CD4-positive, alpha-beta T cell treated with Interleukin-6 at 100 ng/mL for 8 hours (primary cell): ENCODE results near the gene PITPNM2.
"Not testable (repeated sequence)": the region's sequence is repeated elsewhere in the genome, so short reads cannot be mapped to it uniquely, and the experiment has no call there.

ENCODE experiments used
- DNase-seq: peaks from one replicate; pipeline ENCODE4 v3.0.0-alpha.2; 2020; ENCODE audit warnings: mixed read lengths, low spot score

PITPNM2 gene

DNA sequence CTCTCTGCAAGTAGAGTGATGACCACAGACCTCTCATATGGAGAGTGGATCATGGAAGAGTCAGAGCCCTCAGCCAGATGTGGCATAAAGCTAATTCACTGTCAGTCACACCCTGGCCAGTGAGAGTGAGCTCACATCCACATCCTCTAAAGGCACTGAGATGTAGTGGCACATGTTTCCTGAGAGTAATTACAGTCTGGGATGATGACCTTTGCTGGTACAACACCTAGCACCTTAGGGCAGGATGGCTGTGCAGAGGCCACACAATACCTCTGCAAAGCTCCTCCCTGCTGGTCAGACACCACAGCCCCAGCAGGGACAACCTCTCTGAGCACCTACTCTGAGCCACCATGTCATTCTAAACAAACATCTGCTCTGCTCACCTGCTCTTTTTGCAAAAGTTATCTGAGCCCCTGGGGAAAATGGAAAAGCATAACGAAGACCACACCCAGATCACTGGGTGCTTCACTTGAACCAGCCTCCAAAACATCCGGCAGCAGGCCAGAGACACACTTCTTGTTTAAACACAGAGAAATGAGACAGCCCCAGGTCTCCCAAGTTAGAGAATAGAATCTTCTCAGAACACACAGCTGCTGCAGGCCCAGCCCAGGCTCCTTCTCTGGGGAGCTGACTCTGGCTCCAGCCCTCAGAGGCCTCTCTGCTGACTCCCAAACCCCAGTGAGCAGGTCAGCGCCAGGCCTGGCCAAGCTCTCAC, 30.3 kb downstream of the PITPNM2 start:
- DNase-seq: peak; percentile 56

DNA sequence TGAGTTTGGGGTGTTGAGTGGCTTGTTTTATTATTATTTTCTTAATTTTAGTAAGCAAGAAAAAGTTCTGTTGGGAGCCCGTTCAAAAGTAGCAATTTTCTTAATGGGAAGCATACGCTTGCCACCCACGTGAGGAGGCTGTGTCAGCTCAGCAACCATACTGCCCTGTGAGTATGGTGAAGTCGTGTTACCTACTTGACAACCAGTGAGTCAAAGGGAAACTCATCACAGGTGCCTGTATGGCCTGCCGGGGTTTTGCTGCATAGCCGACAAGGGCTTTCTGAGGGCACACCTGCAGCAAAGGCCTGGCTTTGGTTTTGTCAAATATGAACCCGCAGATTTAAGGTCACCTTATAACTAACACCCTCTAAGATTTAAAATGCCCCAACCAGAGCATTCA, 31.1 kb downstream of the PITPNM2 start:
- peak; percentile 46 for DNase-seq

DNA sequence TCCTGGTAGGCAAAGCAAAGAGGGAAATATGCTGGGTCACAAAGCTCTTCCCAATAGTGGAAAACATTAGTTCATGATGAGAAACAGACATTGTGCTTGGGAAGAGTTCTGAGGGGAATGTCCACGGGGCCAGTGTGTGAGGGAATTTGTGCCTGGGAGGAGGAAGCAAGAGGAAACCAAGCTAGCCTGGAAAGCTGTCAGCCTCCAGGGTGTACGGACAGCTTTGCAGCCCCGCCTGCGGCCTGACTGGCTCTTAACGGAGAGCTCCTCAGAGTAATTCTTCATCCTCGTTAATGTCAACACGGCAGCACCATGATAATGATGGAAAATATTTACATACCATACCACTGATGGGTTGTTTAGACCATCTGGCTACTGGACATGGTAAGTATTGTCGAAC, 32.4 kb downstream of the PITPNM2 start:
- DNase-seq: no peak

DNA sequence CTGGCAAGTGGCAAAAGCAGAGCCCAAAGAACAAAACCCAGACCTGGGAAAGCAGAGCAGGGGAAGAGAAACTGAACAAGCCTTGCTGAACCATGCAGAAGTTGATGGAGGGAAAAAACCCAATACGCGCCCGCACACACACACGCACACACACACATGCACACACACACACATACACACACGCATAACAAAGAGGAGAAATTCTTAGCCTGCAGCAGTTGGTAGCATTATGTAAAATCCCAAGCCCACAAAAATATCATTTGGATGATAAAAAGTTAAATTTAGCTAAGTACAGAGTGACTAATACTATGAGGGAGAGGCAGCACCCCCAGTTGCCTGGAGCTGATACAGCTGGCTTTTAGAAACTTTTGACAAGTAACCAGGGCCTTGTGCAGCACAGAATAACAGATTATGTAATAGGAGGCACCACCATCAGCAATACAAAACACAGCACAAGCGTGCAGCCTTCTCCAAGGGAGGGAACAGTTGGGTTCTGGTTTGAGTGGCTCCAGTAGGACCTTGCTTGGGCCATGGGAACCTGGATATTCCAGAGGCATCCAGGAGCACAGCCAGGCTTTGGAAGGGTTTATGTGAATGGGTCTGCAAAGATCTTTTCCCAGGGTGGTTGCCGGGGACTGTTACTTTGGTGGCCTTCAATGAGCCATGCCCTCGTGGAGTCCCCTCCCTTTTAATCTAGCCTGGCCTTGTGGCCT, 35.3 kb downstream of the PITPNM2 start:
- peak; percentile 17 for DNase-seq

DNA sequence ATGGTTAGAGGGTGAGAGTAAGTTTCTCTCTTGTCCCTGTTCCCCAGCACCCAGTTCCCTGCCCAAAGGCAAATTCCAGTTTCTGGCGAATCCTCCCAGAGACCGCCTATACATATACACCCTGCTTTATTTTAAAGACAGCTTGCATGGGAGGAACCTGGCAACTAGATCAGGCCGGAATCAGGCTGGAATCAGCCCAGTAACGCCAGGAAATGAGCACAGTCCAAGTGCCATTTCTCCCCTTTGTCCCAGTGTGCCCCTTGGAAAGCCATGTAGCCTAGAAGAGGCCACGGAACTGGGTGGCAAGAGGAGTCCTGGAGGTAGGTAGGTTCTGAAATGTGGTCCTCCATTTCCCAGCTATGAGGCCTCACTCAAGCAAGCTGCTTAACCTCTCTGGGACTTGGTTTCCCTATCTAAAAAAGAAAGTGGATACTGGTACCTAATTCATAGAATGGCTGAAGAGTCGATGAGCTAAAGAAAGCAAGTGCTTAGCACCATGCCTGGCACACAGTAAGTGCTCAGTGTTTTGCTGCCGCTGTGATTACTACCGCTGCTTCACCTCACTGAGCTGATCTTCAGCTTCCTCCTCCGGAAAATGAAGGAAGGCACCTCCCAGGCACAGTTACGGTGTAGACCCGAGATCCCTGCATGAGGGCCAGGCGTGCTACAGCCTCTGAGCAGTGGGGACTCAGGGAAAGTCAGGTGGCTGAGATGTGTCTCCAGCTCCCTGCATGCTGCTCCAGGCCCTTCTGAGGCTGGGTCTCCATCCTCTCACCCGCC, 36.4 kb downstream of the PITPNM2 start:
- no peak for DNase-seq

DNA sequence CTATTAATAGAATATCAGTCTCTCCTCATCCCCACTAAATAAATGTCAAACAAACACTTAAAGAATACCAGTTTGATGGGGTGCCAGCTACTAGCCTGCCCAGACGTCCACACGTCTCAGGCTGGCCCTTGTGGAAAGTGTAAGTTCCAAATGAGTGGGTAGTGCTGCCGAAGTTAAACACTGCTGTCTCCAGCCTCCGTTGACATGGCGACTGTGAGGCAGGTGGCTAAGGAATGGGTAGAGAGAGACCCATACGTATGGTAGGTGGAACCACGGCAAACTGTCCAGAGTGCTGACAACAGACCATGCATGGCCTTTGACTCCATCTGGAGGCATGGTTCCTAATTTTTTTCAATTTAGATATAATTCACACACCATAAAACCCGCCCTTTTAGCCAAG, 37.9 kb downstream of the PITPNM2 start:
- no peak for DNase-seq

DNA sequence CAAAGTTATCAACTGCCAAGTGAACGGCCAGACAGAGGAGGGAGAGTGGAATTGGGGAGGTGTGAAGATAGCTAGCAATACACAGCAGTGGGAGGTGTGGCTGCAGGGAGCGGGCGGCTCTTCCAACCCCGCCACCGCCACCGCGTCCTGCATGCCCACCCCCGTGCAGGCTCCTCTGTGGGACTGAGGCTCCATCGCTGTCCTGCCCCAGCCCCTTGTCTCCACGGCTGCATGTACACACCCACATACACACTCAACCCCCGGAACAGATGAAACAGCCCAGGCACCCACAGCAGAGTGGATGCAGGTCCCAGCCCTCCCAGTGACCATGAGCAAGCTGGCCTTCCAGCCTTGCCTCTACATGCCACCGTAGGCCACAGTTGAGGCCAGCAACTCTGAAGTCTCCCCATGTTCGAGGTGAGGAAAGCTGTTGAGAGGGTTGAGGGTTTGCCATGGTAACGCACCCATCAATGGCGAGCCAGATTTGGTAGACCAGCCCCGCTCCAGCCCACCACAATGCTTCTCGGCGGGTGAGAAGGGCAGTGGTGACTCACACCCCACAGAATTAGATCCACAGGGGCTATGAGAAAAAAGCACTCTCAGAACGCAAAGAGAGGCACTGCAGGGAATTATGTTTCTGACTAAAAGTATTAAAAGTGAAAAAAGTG, 39.3 kb downstream of the PITPNM2 start:
- no peak for DNase-seq

DNA sequence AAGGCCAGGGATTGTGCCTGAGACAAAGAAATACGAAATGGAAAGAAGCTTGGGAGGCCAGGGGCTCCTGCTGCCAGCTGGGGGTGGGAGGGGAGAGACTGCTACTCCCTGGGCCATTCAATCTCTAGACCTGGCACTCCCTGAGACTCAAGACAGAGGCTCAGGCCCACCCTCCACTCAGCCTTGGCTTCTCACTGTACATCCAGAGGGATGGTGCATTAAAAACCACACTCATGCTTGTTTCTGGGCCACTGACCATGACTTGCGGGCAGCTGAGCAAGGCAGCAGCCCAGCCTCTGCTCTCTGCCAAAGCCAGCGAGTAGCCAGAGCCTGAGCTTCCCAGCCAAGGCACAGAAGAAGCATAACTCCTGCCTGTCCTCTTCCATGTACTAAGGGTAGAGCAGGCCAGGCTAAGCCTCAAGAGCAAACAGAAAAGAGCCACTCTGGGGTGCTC, 41.5 kb downstream of the PITPNM2 start:
- DNase-seq: no peak

DNA sequence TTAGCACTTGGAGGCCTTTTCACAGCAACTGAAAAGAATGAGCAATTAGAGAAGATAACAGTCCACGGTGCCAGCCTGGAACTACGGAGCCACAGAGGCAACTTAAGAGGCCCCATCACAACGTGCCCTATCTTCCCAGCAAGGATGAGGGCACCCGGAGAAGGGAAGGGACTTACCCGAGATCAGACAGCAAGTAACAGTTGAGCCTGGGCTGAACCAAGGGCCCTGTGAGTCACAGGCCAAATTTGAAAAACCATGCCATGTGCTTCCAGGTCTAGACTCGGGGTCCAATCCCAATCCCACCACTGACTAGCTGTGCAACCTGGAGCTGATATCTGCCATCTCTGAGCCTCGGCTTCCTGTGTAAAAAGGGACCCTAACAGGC, 42.2 kb downstream of the PITPNM2 start:
- no peak for DNase-seq

DNA sequence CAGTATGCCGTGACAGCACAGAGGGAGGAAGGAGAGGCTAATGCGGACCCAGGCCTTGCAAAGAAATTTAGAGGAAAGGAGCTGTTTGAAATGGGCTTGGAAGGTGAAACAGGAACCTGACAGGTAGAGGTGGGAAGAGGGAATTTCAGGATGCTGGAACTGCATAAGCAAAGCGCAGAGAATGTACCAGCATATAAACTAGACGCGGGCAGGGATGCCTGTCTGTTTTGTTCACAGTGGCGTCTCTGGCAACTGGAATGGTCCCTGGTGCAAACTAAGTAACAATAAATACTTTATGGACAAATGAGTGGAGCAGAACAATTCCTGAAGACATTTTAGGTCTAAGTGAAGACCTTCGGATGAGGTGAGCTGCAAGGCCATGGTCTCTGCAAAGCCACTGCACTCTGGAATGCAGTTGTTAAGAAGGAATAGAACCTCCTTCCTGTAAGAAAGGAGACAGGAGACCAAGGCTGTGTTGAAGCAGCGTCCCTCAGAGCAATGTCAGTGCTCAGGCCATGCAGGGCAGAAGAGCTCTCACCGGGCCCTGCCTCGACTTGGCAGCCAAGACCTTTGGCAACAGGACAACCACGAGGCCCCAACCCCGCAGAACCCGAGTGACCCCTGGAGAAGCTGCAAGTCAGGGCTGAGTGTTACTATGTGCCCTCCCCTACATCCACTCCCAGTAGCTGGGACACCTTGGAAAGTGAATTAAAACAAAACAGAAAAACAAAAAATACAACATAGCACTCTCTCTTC, 42.8 kb downstream of the PITPNM2 start:
- no peak for DNase-seq

DNA sequence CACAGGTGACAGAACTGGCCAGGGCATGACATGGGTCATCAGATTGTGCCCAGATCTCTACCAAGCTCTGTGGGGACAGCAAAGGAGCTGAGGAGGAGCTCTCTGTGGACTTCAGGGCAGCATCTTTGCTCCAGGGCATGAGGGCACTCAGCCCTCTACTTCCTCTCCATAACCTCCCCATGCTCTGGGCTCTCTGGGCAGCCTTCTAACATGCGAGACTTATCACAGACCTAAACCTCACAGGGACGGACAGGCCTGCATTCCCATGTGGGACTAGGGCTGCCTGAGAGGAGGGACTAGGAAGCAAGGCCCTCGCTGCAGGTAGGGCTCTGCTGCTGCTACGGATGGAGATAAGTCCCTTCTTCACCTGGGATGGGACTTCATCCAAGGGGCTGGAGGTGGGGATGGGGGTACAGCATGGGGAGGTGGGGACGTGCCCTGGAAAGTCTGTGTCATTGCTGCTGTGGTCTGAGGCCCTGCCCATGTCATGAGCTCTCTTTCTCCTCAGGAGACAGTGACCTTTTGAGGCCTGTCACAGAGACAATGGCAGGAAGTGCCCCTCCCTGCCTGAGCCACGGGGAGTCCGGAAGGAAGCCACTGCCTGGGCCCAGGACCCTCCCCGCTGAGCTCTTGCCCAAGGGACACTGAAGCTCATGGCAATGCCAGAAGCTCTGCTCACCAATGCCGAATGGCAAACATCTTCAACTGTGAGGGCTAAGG, 44.1 kb downstream of the PITPNM2 start:
- DNase-seq: peak; percentile 66

DNA sequence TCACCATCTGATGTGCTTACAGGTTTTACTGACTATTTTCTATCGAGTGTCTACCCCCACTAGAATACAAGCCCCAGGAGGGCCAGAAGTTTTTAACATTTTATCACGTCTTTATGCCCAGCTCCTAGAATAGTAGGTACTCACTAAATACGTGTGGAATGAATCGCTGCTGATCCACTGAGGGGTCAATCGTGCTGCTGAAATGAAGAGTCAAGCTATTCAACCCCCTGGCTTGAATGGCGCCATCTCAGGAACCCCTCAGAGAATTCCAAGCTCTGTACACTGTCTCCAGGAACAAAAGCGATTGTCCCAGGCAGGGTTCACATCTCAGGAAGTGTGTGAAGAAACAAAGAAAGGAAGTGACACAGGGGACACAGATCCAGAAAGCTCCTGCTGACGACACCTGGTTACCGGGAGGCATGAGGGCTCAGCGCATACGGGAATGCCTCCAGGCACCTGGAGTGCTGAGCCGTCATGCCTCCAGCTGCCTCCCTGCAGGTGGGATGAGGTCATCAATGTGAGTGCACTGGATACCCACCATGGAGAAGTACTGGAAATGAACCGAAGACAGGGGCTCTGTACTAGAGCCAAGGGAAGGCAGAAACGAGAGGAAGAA, 45.6 kb downstream of the PITPNM2 start:
- DNase-seq: no peak

DNA sequence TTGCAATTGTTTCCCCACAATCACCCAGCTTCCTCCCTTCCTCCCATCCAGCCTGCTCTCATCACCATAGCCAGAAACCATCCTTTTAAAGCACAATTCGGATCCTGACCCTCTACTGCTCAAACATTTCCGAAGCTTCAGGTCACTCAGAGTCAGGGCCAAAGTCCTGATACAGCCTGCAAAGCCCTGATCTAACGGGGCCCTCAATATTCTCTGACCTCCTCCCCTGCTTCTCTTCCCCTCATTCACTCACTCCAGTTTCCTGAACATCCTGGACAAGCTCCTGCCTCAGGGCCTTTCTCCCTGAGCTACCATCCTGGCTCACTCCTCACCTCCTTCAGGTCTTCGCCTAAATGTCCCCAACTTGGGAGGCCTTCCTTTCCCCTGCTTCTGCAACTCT, 46.1 kb downstream of the PITPNM2 start:
- DNase-seq: no peak

DNA sequence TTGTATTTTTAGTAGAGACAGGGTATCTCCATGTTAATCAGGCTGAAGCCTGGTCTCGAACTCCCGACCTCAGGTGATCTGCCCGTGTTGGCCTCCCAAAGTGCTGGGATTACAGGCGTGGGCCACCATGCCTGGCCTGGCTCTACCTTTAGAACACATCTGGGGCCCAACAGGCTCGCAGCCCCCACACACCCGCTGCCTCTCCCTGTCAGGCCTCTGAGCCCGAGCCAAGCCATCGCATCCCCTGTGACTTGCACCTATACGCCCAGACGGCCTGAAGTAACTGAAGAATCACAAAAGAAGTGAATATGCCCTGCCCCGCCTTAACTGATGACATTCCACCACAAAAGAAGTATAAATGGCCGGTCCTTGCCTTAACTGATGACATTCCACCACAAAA, 46.8 kb downstream of the PITPNM2 start:
- not testable (repeated sequence) for DNase-seq

DNA sequence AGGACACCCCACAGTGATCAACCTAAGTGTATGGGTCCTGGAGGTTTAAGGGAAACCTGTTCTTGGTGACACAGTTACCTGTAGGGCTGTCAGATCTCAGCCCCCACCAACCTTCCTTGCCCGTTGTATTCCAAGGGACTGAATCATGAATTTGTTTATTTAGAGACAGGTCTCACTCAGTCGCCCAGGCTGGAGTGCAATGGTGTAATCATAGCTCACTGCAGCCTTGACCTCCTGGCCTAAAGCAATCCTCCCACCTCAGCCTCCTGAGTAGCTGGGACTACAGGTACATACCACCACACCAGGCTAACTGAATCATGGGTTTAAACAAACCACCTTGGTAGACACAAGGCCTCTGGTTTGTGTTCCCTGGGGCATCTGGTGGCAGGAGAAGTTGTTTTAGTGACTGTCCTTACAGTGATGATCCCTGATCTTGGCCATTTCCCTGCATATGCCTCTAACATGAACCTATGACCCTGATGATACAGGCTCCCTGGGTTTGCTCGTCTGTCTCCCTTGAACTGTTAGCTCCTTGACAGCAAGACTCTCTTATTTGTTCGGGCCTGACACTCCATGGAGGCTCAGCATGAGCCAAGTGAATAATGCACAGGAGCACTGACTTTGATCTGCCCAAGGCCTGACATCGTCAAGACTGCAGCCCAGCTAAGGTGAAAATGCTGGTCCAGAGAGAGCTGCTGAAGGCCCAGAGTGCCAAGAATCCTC, 47.9 kb downstream of the PITPNM2 start:
- no peak for DNase-seq

DNA sequence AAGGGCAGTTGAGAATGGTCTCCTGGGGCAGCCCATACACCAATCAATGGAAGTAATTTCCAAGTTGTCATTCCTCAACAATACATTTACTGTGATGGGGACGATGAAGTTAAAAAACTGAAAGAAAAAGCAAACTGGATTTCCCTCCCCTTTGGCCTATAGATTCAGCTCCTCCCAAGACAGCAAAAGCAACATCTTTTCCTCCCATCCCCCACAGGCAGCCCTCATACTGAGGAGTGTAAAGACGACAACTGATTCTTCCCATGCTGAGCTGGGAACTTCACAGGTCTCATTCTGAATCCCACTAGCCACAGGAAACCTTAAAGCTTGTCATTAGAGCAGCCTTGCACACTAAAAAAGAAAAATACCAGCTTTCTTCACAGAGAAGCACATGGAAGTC, 48.5 kb downstream of the PITPNM2 start:
- DNase-seq: no peak

DNA sequence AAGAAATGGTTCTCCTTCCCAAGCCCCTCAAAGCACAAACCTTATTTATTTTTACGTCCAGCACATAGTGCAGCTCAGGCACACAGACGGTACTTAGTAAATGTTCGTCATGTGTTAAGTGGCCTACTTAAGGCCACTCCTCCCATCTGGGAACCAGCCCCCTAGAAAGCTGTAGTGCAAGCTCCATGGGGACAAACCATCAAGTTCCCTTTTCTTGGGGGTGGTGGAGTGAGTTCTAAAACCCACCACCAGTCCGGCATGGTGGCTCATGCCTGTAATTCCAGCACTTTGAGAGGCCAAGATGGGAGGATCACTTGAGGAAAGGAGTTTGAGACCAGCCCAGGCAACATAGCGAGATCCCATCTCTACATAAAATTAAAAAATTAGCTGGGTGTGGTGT, 49.4 kb downstream of the PITPNM2 start:
- DNase-seq: no peak
